ENCODE results near the gene MACROD2.
"Not testable (repeated sequence)": the region's sequence is repeated elsewhere in the genome, so short reads cannot be mapped to it uniquely, and the experiment has no call there.

The MACROD2 gene

GRCh38 chr20:14451458-14451857 is 456.1 kb downstream of the MACROD2 start:
- no peak for DNase-seq (ENCODE audit: low spot score)
- TF ChIP-seq CTCF (IDR thresholded peaks at IDR 0.05; ENCODE audit: extremely low read depth, missing control alignments), result no peak

- no peak for DNase-seq (ENCODE audit: low spot score)
These were observed 457.9 kb downstream of the MACROD2 start for GRCh38 chr20:14453259-14453658.

GRCh38 chr20:14454296-14454695 is 459.0 kb downstream of the MACROD2 start:
- TF ChIP-seq CTCF (IDR thresholded peaks at IDR 0.05; ENCODE audit: extremely low read depth, missing control alignments), result no peak
- no peak for DNase-seq (ENCODE audit: low spot score)

More at GRCh38 chr20:14453259-14453658, 457.9 kb downstream of the MACROD2 start:
- TF ChIP-seq CTCF (IDR thresholded peaks at IDR 0.05; ENCODE audit: extremely low read depth, missing control alignments), result no peak

- not testable (repeated sequence) for DNase-seq (ENCODE audit: low spot score)
These were observed 471.9 kb downstream of the MACROD2 start for GRCh38 chr20:14467104-14467827.

- DNase-seq (ENCODE audit: low spot score), result no peak
These were observed 475.0 kb downstream of the MACROD2 start for GRCh38 chr20:14470231-14470899.

GRCh38 chr20:14470977-14471661 is 475.8 kb downstream of the MACROD2 start:
- DNase-seq (ENCODE audit: low spot score), result no peak
- TF ChIP-seq CTCF (IDR thresholded peaks at IDR 0.05; ENCODE audit: extremely low read depth, missing control alignments), result no peak

More at GRCh38 chr20:14470231-14470899, 475.0 kb downstream of the MACROD2 start:
- TF ChIP-seq CTCF (IDR thresholded peaks at IDR 0.05; ENCODE audit: extremely low read depth, missing control alignments), result no peak

- no peak for DNase-seq (ENCODE audit: low spot score)
- TF ChIP-seq CTCF (IDR thresholded peaks at IDR 0.05; ENCODE audit: extremely low read depth, missing control alignments), result no peak
These were observed 481.8 kb downstream of the MACROD2 start for GRCh38 chr20:14477125-14477524.
